Activated CD4-positive, CD25-positive, alpha-beta regulatory T cell (primary cell): ENCODE measurements around the gene OSBPL5.
"Not testable (repeated sequence)": the region's sequence is repeated elsewhere in the genome, so short reads cannot be mapped to it uniquely, and the experiment has no call there.

ENCODE experiments used
- DNase-seq, 4 experiments: peaks; one replicate each; lab custom pipeline; 2025; lab: John Stamatoyannopoulos, UW

OSBPL5 gene

GRCh38 chr11:3121416-3121815 is 43.7 kb downstream of the OSBPL5 start:
- DNase-seq, result no peak

GRCh38 chr11:3120071-3120792 is 44.9 kb downstream of the OSBPL5 start:
- no peak for DNase-seq

GRCh38 chr11:3119141-3119821 is 45.8 kb downstream of the OSBPL5 start:
- no peak for DNase-seq

- no peak for DNase-seq
Observed at GRCh38 chr11:3115321-3115720, 49.8 kb downstream of the OSBPL5 start.

GRCh38 chr11:3113661-3114060 is 51.4 kb downstream of the OSBPL5 start:
- not testable (repeated sequence) for DNase-seq

- no peak for DNase-seq
Observed at GRCh38 chr11:3111919-3112690, 53.0 kb downstream of the OSBPL5 start.

GRCh38 chr11:3111466-3111865 is 53.6 kb downstream of the OSBPL5 start:
- DNase-seq, result no peak

- DNase-seq, result peak in 1 of 4 experiments; percentile 6
Observed at GRCh38 chr11:3109921-3110706, 55.0 kb downstream of the OSBPL5 start.

- DNase-seq, result no peak
Observed at GRCh38 chr11:3109434-3109833, 55.7 kb downstream of the OSBPL5 start.

GRCh38 chr11:3108183-3108721 is 56.9 kb downstream of the OSBPL5 start:
- no peak for DNase-seq

GRCh38 chr11:3107608-3108182 is 57.4 kb downstream of the OSBPL5 start:
- DNase-seq, result no peak

GRCh38 chr11:3106736-3107524 is 58.2 kb downstream of the OSBPL5 start:
- no peak for DNase-seq

GRCh38 chr11:3105791-3106735 is 59.0 kb downstream of the OSBPL5 start:
- DNase-seq, result no peak

GRCh38 chr11:3104961-3105790 is 59.9 kb downstream of the OSBPL5 start:
- DNase-seq, result no peak

GRCh38 chr11:3104051-3104714 is 60.9 kb downstream of the OSBPL5 start:
- DNase-seq, result no peak

GRCh38 chr11:3103076-3103475 is 62.0 kb downstream of the OSBPL5 start:
- DNase-seq, result no peak

GRCh38 chr11:3102641-3102921 is 62.5 kb downstream of the OSBPL5 start:
- no peak for DNase-seq
